Renal pelvis (tissue), 4 donors: ENCODE measurements around the gene AGAP1. TPM values are rescaled to one million over a fixed set of nuclear protein-coding genes. Genes with fewer than 3 reads are reported as not detected.
"Not testable (repeated sequence)": the region's sequence is repeated elsewhere in the genome, so short reads cannot be mapped to it uniquely, and the experiment has no call there.

Source experiments
- DNase-seq: peaks from one replicate; pipeline ENCODE4 v3.0.0-alpha.2; 2013
- polyA plus RNA-seq, 3 donors: library from polyadenylated mRNA; unstranded; fragments of 120-200 nt; gene quantifications; one replicate each; pipeline ENCODE4 v1.2.1, GENCODE V29; 2013; ENCODE audit not compliant: insufficient read length in 3 of 3

The AGAP1 gene
- polyA plus RNA-seq, 3 donors = 20.5 to 23.8 (median 21.0) TPM

- DNase-seq = no peak
Observed at GRCh38 chr2:236056141-236056540, 562.3 kb downstream of the AGAP1 start.

- DNase-seq = no peak
Observed at GRCh38 chr2:236057375-236057774, 563.5 kb downstream of the AGAP1 start.

- no peak for DNase-seq
Observed at GRCh38 chr2:236061497-236061896, 567.7 kb downstream of the AGAP1 start.

- DNase-seq = no peak
Observed at GRCh38 chr2:236061899-236062298, 568.1 kb downstream of the AGAP1 start.

GRCh38 chr2:236062806-236063205 is 569.0 kb downstream of the AGAP1 start:
- not testable (repeated sequence) for DNase-seq

- DNase-seq = no peak
Observed at GRCh38 chr2:236063994-236064393, 570.2 kb downstream of the AGAP1 start.

GRCh38 chr2:236065314-236066160 is 571.7 kb downstream of the AGAP1 start:
- DNase-seq = no peak

GRCh38 chr2:236070236-236070635 is 576.4 kb downstream of the AGAP1 start:
- no peak for DNase-seq

- no peak for DNase-seq
Observed at GRCh38 chr2:236073246-236073645, 579.4 kb downstream of the AGAP1 start.

GRCh38 chr2:236073867-236074655 is 580.2 kb downstream of the AGAP1 start:
- DNase-seq = no peak

GRCh38 chr2:236075802-236076201 is 582.0 kb downstream of the AGAP1 start:
- DNase-seq = no peak

- no peak for DNase-seq
Observed at GRCh38 chr2:236078297-236079255, 584.7 kb downstream of the AGAP1 start.

GRCh38 chr2:236080412-236080811 is 586.6 kb downstream of the AGAP1 start:
- DNase-seq = no peak

GRCh38 chr2:236081171-236081570 is 587.3 kb downstream of the AGAP1 start:
- no peak for DNase-seq

- DNase-seq = no peak
Observed at GRCh38 chr2:236082061-236082460, 588.2 kb downstream of the AGAP1 start.

GRCh38 chr2:236083934-236084333 is 590.1 kb downstream of the AGAP1 start:
- DNase-seq = no peak

- no peak for DNase-seq
Observed at GRCh38 chr2:236085211-236085610, 591.4 kb downstream of the AGAP1 start.

- no peak for DNase-seq
Observed at GRCh38 chr2:236085647-236086046, 591.8 kb downstream of the AGAP1 start.

GRCh38 chr2:236086403-236086970 is 592.6 kb downstream of the AGAP1 start:
- no peak for DNase-seq

GRCh38 chr2:236086971-236087465 is 593.2 kb downstream of the AGAP1 start:
- DNase-seq = no peak

- DNase-seq = no peak
Observed at GRCh38 chr2:236088368-236089057, 594.7 kb downstream of the AGAP1 start.
